ENCODE measurements around the gene MBOAT2.

The MBOAT2 gene

DNA sequence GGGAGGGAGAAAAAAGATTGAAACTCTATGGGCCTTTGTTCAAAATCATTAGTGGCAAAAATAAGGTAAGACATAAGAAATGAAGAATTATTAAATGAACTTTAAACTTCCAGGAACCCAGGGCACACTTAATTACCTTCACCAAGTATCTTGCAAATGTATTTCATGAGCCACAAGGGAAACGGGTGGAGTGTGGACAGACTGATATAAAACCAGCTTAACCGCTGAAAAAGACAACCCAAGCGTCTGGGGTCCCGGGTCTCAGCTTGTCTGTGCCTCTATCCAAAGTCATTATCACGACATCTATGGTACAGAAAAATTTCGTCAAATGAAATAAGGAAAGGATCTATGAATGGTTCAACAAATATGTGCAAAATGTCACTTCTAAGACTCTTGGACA lies 13.9 kb upstream of the MBOAT2 start:
- no peak for DNase-seq (ENCODE audit: low read depth)

DNA sequence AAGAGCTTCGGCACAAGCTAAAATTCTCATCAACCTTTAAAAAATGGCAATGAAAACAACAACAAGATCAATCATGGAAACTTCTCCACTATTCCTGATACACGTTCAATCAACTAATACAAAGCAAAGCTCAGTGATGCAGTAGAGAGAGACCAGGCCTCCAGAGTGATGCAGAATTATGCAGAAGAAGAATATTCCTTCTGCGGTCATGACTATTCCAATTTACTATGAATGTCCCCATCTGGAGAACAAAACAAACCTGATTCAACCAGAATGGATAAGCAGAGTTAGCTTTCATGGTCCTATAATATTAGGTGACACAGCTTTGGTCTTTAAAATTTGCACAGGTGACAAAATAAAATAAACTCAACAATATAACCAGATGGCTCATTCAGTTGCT lies 12.5 kb upstream of the MBOAT2 start:
- no peak for DNase-seq (ENCODE audit: low read depth)

DNA sequence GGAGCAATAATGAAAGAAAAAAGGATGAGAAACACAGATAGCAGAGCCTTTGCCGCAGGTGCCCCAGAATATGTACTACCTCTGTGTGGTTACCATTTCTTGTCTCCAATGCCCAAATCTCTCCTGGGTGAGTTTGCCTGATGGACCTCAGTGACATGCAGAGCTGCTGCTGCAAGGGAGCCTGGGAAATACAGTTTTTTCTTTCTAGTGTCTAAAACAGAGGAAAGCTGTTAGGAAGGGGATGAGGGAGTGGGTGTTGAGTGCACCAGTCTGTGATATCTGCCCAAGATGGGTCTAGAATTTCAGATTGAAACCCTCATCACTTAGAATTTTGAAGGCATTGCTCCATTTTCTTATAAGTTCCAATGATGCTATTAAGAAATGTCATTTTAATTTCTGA lies 9.9 kb upstream of the MBOAT2 start:
- no peak for DNase-seq (ENCODE audit: low read depth)

DNA sequence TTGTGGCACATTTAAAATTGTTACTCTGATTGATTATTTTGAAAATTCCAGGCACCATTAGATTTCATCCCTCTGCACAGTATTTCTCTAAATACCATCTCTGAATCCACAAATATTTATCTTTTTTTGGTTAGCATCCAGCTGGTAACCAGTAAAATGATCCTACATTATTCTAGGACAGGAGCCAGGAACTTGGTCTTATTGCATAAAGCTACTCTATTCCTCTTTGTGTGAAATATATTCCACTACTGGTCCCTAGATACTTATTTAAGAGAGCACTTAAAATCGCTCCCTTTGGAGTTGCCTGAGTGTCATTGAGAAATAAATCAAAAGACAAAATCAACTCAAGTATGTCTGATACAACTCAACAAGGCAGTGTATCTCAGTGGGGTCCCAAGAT lies 7.4 kb upstream of the MBOAT2 start:
- DNase-seq (ENCODE audit: low read depth) = no peak

DNA sequence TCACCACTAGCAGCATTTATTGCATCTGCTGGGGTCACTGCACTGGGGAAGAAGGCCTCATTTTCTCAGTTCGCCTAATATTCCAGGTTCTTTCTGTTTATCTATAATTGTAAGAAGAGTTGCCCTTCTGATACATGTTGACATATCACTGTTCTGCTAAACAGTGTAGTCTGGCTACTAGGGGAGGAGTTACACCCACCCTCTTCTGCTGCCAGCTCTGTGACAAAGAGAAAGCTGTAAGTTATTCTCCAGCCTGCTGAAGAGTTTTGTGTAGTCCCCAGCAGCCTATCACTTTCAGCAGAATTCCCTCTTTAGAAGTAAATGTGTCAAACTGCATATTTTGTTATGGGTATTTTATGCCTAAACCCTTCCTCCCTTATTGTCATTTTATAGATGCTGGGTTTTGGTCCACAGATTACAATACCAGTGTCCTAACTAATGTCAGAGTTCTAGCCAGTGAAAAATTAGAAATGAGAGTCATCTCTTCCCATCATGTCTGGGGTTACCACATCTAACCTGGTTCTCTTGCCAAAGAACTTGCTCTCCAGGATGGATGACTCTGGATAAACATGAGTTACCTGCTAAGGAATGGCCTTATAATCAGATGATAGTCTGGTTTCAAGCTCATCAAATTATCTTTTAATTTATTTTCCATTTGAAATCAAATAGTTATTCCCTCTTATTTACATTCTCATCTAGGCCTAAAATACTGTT lies 5.6 kb upstream of the MBOAT2 start:
- no peak for DNase-seq (ENCODE audit: low read depth)

DNA sequence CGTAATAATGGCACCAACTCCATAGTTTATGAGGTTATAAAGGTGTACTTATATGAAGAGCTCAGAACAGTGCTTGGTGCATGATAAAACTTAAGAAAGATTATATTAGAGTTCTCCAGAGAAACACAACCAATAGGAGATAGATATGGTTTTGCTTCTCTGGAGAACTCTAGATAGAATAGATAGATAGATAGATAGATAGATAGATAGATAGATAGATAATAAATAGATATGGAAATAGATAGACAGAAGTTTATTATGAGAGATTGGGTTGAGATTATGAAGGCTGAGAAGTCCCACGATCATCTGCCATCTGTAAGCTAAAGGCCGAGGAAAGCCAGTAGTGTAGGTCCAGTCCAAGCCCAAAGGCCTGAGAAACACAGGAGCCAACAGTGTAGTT lies 2.9 kb upstream of the MBOAT2 start:
- no peak for DNase-seq (ENCODE audit: low read depth)

DNA sequence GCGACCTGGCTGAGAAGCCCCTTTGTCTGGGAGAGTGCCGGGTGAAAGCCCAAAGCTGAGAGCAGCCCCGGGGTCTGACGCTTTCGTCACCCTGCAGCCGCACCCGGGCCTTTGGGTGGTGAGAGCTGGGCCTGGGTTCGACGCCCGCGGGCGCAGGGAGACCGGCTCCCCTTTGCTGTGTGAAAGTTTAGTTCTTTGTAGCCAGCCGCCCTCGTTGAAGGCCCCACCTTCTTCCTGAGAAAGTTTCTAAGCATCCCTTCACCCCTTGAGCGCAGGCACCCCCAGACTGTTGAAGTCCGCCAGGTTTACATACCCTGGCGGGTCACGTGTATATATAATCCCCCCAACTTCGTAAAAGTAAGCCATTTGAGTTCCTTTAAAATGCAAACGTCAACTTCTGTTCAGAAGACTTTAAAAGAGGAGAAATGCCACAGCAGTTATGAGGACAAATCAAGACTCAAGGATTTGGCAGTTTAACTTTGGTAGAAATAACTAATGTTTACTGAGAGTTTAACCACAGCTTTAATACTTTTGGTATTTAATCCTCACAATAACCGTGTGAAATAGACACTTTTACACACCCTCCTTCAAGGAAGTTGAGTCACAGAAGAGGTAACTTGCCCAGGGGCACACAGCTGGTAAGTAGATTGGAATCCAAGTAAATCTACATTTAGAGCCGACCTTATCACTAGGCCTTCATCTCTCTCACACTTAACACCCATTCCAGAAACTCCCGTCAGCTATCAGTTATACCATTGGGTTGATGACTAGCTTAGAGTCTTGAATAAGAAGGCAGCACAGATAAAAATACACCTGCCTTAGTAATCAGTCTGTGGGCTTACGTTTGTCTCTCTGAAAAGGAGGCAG lies 1.1 kb upstream of the MBOAT2 start:
- no peak for DNase-seq (ENCODE audit: low read depth)

DNA sequence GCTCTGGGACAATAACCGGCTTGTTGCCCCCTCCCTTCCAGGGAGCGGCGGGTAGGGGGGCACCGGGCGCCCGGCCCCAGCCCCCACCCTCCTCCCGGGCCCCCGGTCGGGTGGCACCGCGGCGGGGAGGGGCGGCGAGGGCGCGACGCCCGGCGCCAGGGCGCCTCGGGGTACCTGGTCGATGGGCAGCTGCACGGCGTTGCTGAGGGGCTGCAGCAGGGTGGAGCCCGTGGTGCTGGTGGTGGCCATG lies 193 bp downstream of the MBOAT2 start:
- DNase-seq (ENCODE audit: low read depth) = no peak

DNA sequence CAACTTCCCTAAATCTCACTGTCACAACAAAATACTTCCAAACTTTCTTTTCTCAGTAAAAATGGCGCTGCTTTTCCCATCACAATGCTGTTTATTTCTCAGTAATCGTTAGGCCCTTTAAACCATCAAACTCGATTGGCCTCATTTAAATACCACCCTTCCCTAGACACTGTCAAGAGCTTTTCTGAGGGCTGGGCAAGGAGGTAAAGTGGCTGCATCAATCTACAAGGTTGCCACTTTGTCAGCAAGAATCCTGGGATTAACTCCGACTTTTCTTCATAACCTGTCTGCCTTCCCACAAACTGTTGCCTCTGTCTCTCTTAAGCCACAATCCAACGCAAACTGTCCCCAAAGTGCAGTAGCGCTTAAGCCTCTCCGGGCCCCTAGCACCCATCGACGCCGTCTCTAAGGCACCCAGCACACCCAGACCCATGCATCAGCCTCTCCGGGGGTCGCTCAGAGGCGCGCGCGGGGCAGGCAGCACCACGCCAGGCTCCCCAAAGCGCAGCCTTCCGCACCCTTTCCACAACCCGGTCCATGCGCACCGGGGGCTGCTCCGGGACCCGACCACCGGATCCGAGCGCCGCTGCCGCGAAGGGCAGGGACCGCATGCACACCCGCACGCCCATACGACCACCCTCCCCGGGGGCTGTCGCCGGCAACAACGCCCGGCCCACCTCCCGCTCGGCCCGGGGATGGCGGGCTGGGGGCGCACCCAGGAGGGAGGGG lies 683 bp downstream of the MBOAT2 start:
- no peak for DNase-seq (ENCODE audit: low read depth)

DNA sequence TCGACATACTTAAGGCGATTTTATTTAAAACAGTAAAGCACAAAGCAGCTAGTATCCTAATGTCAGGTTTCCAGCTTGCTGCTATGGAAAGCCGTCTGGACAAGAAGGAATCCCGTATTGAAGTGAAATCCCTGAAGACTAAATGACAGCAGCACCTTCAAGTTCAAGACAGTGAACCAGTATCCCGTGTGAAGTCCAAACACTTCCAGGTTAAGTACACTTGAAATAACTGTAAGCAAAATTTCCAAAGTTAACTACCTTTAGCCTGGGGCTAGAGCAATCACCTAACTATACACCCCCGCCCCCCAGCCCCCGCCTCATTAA lies 1.2 kb downstream of the MBOAT2 start:
- DNase-seq (ENCODE audit: low read depth) = no peak

DNA sequence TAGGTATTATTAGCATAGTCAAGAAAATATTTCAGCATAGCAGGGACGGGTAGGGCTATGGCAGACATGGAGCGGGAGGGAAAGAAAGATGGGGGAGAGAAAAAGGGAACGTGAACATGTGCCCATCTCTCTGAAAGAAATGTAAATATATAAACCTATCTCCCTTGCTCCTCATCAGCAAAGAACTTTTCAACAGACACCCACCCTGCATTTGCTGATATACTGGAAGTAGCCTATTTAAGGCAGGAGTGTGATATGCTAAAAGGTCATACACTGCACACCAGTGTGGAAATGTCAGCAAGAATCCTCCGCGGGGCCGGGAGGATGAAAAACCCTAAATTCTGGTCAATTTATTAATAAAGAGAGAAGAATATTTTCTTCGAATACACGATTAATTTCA lies 1.7 kb downstream of the MBOAT2 start:
- DNase-seq (ENCODE audit: low read depth) = no peak

DNA sequence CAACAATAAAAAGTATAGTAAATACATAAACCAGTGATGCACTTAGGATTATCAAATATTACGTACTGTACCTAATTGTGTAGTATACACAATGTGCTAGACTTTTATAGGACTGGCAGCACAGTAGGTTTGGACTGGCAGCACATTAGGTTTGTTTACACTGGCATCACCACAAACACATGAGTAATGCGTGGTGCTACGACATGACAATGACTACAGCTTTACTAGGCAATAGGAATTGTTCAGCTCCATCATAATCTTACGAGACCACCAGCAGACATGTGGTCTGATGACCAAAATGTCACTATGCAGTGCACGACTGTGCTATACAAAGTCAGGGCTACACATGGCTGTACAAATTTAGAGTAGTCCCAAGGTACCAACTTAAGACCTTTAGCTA lies 2.3 kb downstream of the MBOAT2 start:
- no peak for DNase-seq (ENCODE audit: low read depth)

DNA sequence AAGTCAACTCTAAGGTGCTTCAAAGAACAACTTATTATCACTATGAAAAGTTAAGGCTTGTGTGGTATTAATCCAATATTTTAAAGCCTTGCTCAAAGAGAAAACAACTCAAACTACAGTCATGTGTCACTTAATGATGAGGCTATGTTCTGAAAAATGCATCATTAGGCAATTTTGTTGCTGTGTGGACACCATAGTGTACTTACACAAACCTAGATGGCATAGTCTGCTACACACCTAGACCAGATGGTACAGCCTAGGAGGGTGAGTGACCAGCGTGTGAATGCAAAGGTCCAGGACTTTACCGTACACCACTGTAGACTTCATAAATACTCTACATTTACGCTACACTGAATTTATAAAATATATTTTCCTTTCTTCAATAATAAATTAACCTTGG lies 3.0 kb downstream of the MBOAT2 start:
- DNase-seq (ENCODE audit: low read depth) = no peak

DNA sequence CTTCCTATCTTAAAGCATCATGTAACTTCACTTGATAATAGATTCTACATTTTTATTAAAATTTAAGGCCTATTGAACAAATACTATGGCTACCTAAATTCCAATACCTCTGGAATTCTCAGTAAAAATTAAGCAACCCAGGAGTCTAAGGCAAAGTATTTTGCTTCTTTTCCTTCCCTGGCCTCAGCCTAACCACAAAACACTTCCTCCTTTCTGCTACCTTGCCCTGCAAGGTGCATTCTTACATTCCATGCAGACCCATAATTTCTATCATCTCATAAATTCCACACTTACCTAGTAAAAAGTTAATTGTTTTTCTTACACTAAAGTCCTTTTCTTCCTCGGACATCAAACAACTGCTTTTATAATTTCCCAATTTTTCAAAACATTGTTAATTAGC lies 3.7 kb downstream of the MBOAT2 start:
- no peak for DNase-seq (ENCODE audit: low read depth)

DNA sequence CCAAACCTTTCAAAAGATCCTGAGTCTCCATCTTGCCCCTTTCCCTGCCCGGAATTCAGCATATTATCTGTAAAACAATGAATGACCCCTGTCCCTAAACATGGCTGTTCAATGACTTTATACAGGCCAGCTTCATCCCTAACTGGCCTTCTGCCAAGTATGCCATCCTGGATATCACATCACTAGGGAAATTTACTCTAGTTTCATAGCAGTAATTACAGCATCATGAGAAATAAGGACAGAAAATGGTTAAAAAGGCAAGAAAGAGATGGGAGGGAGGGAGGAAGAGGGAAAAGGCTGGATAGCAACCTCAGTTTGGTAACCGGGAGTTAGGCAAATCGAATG lies 4.4 kb downstream of the MBOAT2 start:
- no peak for DNase-seq (ENCODE audit: low read depth)

DNA sequence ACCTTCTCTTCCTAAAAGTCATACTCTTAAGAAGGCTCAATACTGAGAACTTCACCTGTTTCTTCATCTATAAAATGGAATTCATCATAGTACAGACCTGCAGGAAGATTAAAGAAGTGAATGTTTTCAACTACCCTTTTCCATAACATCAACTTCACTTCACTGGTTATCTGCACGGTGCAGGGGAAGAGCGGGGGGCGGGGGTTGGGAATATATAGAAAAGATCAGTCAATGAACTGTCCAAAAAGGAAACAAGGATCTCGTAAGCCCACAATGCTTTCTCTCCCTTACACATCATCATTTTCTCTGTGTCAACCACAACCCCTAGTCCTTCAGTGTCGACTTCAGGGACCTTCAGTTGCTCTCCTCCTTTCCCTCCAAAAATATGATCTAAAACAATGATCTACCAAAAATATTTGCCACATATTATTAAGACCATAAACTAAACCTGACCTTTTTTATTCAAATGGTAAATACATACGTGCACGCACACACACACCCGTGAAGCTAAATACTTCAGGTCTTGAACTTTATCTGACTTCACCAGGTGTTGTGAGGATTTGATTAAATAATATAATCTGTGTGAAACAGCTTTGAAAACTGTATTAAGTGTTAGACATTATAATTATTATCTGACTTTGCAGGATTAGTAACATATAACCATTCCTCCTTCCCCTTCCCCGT lies 4.9 kb downstream of the MBOAT2 start:
- no peak for DNase-seq (ENCODE audit: low read depth)

DNA sequence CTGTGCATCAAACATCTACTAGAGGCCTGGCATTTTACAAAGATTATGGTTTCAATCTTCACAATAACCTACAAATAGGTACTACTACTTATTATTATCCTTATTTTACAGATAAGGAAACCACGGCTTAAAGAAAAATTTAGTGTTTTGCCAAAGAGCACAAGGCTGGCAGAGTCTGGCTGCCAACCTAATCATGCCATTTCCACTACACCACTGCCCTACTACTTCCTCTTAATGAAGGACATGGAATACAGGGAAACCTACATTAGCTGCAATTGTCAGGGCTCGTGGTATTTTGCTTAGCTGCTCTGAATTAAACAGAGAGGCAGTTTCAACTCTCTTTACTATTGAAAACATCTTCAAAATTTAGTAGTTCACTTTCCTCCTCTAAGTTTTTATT lies 5.9 kb downstream of the MBOAT2 start:
- DNase-seq (ENCODE audit: low read depth) = no peak

DNA sequence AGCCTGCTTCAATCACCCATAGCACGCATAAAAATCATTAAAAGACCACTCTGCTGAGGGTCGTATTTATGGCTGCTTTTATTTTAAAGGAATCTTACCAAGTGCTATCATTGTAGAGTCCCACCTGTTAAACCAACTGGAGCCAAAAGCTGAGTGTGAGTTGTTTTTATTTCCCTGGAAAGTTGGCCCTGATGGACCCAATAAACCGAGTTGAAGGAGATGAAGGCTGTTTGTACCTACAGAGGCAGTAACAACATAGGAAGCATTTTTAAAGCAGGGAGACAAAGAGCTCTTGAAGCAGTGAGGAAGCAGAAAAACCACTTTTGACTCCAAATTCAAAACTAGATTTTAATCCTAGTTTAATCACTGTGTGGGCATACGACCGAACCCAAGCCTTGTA lies 6.4 kb downstream of the MBOAT2 start:
- DNase-seq (ENCODE audit: low read depth) = no peak

DNA sequence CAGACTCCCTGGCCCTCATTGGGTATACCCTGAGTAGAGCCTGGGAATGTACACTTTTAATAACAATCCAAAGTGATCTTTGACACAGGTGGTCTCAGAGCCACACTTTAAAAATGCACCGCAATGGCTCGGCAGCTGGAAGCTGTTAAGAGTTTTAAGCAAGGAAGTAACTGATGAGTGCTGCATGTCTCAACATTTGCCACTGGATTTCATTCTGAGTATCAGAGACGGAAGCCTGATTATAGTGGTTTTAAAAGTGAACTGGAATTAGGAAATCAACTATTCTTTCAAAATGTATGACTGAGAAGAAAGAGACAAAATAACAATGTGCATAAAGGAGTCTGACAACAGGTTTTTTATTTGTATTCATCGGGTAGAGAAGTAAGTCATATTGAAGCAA lies 7.5 kb downstream of the MBOAT2 start:
- DNase-seq (ENCODE audit: low read depth) = no peak

DNA sequence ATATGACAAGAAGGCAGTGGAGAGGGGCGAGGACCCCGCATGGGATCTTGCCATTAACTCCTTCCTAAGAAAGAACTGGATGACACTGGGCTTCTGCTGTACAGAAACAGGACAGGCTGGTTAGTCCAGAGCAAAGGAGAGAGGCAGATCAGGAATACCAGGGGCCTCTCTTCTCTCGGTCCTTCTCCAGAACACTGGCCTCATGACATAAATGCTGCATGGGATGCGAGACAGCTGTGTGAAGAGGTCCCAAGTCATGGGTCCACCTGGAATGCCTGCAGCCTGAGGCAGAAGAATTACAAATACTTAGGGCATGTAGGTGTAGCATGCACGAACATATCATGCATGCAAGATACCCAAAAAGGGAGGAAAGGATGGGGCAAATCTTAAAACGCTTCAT lies 9.1 kb downstream of the MBOAT2 start:
- no peak for DNase-seq (ENCODE audit: low read depth)

DNA sequence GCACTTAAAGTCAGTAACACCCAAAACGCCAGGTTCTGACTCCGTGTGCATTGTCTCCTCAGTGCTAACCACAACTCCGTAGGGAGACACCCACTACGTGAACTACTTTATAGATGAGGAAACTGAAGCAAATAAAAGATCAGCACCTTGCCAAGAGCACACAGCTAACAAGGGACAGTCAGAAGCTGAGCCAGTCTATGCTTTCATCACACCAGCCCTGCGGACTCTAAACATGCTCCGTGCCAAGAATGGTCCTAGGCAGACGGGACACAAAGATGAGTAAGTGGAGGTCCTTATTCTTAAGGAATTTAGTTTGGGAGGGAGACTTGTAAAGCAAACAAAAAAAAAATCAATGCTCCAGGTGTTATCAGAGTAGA lies 9.6 kb downstream of the MBOAT2 start:
- no peak for DNase-seq (ENCODE audit: low read depth)

DNA sequence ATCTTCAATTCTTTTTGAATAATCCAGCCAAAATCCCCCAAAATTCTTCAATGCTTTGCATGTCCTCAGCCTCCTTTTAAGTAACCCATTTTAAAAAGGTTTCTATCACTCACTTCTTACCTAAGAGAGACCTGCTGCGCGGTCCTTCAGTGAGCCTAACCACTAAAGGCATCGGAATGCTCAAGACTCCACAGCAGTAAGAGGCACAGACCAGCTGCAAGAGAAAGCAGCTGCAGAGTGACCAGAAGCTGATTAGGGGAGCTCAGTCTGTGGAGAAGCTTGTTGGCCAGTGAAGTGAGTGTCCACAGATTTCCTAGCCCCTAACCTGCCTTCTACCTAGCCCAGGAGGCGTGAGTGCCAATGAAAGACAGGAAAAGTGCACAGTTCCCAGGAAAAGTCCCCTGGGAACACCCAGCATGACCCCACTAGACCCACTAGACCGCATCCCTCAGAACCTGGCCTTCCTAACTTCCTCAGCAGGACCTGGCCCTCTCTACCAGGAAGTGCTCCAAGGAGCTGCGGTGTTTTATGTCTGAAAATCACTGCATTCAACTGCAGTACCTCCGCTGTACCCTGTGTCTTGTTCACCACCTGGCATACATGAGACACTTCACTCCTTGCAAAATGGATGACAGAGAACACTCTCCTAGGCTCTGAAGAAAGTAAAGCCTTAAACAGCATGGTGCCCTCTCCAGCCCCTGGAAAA lies 10.1 kb downstream of the MBOAT2 start:
- DNase-seq (ENCODE audit: low read depth) = no peak

DNA sequence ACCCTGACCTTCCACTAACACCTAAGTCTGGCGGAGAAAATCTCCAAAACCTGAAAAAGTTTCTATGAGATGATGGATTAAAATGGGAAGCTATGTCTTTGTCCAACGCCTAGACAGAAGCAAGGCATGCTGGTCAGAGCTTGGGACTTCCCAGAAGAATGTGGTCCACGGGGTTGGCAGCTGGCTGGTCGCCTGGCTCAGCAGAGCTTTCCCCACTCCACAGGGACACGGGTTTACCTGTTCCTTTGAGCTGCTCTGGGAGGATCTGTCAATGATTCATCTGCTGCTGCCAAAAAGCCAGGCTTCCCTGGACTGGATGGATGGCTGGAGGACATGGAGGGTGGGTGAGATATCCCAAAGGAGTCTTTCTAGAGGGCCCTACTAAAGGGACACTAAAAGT lies 10.8 kb downstream of the MBOAT2 start:
- no peak for DNase-seq (ENCODE audit: low read depth)
